SK-N-SH treated with all-trans-retinoic acid at 6 μM for 48 hours (cell line): ENCODE data around the gene RAB15.

Experiments used
- BACH2 ChIP-seq: fragments of 250-450 bp; sonication (Bioruptor Pico); IDR thresholded peaks from 2 replicates; pipeline ENCODE4 v1.9.0; 2021; ENCODE audit warnings: mild to moderate bottlenecking, borderline replicate concordance
- CREB5 ChIP-seq: fragments of 250-450 bp; sonication (Bioruptor Pico); IDR thresholded peaks from 2 replicates; pipeline ENCODE4 v1.5.1; 2020; ENCODE audit warnings: low read depth, mild to moderate bottlenecking, moderate library complexity
- CSDC2 ChIP-seq: fragments of 250-450 bp; sonication (Bioruptor Pico); IDR thresholded peaks from 2 replicates; pipeline ENCODE4 v1.5.0; 2020; ENCODE audit warnings: mild to moderate bottlenecking, moderate library complexity
- GLIS3 ChIP-seq: fragments of 250-450 bp; sonication (Bioruptor Pico); IDR thresholded peaks from 2 replicates; pipeline ENCODE4 v1.5.0; 2020; ENCODE audit warnings: mild to moderate bottlenecking, moderate library complexity
- ISL1 ChIP-seq: fragments of 250-450 bp; sonication (Bioruptor Pico); IDR thresholded peaks from 2 replicates; pipeline ENCODE4 v2.1.2; 2022; ENCODE audit warnings: mild to moderate bottlenecking, moderate library complexity
- OSR1 ChIP-seq: fragments of 250-450 bp; sonication (Bioruptor Pico); IDR thresholded peaks from 2 replicates; pipeline ENCODE4 v1.8.0; 2022; ENCODE audit warnings: moderate library complexity, mild to moderate bottlenecking, inconsistent platforms
- PATZ1 ChIP-seq: fragments of 250-450 bp; sonication (Bioruptor Pico); IDR thresholded peaks from 2 replicates; pipeline ENCODE4 v1.8.0; 2020; ENCODE audit warnings: mild to moderate bottlenecking, moderate library complexity, borderline replicate concordance
- PPARA ChIP-seq: fragments of 250-450 bp; sonication (Bioruptor Pico); IDR thresholded peaks from 2 replicates; pipeline ENCODE4 v1.5.0; 2020; ENCODE audit warnings: mild to moderate bottlenecking, borderline replicate concordance
- RARB ChIP-seq: fragments of 250-450 bp; sonication (Bioruptor Pico); IDR thresholded peaks from 2 replicates; pipeline ENCODE4 v1.8.0; 2021; ENCODE audit warnings: mild to moderate bottlenecking, moderate library complexity
- TSHZ2 ChIP-seq: fragments of 250-450 bp; sonication (Bioruptor Pico); IDR thresholded peaks from 2 replicates; pipeline ENCODE4 v1.5.0; 2020; ENCODE audit warnings: mild to moderate bottlenecking, moderate library complexity
- ZFP3 ChIP-seq: fragments of 250-450 bp; sonication (Bioruptor Pico); IDR thresholded peaks from 2 replicates; pipeline ENCODE4 v1.5.0; 2020; ENCODE audit warnings: mild to moderate bottlenecking, moderate library complexity
- ZNF70 ChIP-seq: fragments of 450-650 bp; formaldehyde crosslinking; IDR thresholded peaks from 2 replicates; pipeline ENCODE4 v1.5.0; 2020; ENCODE audit warnings: mild to moderate bottlenecking, moderate library complexity

GRCh38 chr14:64935508-64935907 lies 36.6 kb downstream of the RAB15 start:
- TF ChIP-seq RARB = no peak
- no peak for TF ChIP-seq ZFP3 (CRISPR knock-in tag)
- TF ChIP-seq PATZ1 = no peak
- no peak for TF ChIP-seq CREB5
- no peak for TF ChIP-seq ZNF70 (CRISPR knock-in tag)
- no peak for TF ChIP-seq BACH2 (CRISPR knock-in tag)
- TF ChIP-seq TSHZ2 (CRISPR knock-in tag) = no peak
- TF ChIP-seq GLIS3 (CRISPR knock-in tag) = no peak
- TF ChIP-seq OSR1 (CRISPR knock-in tag) = no peak
- no peak for TF ChIP-seq ISL1 (CRISPR knock-in tag)
- no peak for TF ChIP-seq CSDC2 (CRISPR knock-in tag)
- TF ChIP-seq PPARA (CRISPR knock-in tag) = no peak
